Glutamatergic neuron (in vitro differentiated cells): ENCODE results near the gene SLC38A7. TPM values are rescaled to one million over a fixed set of nuclear protein-coding genes. Genes with fewer than 3 reads are reported as not detected.
"Not testable (repeated sequence)": the region's sequence is repeated elsewhere in the genome, so short reads cannot be mapped to it uniquely, and the experiment has no call there.

Source experiments
- DNase-seq: peaks from one replicate; pipeline ENCODE4 v3.0.0; 2022
- H3K27ac Mint-ChIP-seq: one replicate; pipeline ENCODE4 v1.8.0; 2020; ENCODE audit warnings: mild to moderate bottlenecking, mixed read lengths, inconsistent platforms; ENCODE audit not compliant: unreplicated experiment
- H3K27me3 Mint-ChIP-seq: one replicate; pipeline ENCODE4 v1.8.0; 2020; ENCODE audit warnings: mild to moderate bottlenecking, moderate library complexity, mixed read lengths, inconsistent platforms; ENCODE audit not compliant: unreplicated experiment
- H3K36me3 Mint-ChIP-seq: one replicate; pipeline ENCODE4 v1.8.0; 2020; ENCODE audit warnings: mild to moderate bottlenecking, mixed read lengths, inconsistent platforms; ENCODE audit not compliant: unreplicated experiment
- H3K4me1 Mint-ChIP-seq: one replicate; pipeline ENCODE4 v1.8.0; 2020; ENCODE audit warnings: mild to moderate bottlenecking, low read depth, mixed read lengths, inconsistent platforms; ENCODE audit not compliant: unreplicated experiment
- H3K4me3 Mint-ChIP-seq: one replicate; pipeline ENCODE4 v1.8.0; 2020; ENCODE audit warnings: mild to moderate bottlenecking, mixed read lengths, inconsistent platforms; ENCODE audit not compliant: unreplicated experiment
- H3K9me3 Mint-ChIP-seq: one replicate; pipeline ENCODE4 v1.8.0; 2020; ENCODE audit warnings: mild to moderate bottlenecking, moderate library complexity, mixed read lengths, inconsistent platforms; ENCODE audit not compliant: unreplicated experiment
- total RNA-seq: library from RNA; stranded (reverse); fragmentation: NEBNext Ultra II Directional; extraction: Animal tissue kit (Norgen Biotek cat#: 25700); gene quantifications from one replicate; pipeline ENCODE4 v1.2.1, GENCODE V29; 2021; ENCODE audit not compliant: unreplicated experiment
- TF ChIP-seq, protein P1 (sequence below): fragments of 200-600 bp; sonication (generic); IDR thresholded peaks from one replicate; pipeline ENCODE4 v1.5.0; 2021; ENCODE audit not compliant: partially characterized antibody, unreplicated experiment

The SLC38A7 gene
- total RNA-seq, 1 donor from 2014 or later, result 52.9 TPM

DNA sequence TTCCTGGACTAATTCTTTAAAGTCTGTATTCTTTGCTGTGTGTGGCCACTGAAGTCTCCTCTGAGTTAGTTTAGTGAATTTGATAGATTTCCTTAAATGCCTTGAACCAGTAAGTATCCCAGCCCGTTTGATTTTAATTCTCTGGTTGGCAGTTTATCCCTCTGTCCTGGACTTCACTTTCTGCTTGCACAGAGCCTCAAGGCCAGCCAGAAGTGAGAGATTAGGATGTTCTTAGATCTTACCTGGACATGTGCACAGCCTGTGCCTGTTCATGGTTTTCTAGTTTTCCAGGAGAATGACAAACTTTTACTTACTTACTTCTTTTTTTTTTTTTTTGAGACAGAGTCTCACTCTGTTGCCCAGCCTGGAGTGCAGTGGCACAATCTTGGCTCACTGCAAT lies 10.8 kb upstream of the SLC38A7 start:
- TF ChIP-seq, protein P1, sequence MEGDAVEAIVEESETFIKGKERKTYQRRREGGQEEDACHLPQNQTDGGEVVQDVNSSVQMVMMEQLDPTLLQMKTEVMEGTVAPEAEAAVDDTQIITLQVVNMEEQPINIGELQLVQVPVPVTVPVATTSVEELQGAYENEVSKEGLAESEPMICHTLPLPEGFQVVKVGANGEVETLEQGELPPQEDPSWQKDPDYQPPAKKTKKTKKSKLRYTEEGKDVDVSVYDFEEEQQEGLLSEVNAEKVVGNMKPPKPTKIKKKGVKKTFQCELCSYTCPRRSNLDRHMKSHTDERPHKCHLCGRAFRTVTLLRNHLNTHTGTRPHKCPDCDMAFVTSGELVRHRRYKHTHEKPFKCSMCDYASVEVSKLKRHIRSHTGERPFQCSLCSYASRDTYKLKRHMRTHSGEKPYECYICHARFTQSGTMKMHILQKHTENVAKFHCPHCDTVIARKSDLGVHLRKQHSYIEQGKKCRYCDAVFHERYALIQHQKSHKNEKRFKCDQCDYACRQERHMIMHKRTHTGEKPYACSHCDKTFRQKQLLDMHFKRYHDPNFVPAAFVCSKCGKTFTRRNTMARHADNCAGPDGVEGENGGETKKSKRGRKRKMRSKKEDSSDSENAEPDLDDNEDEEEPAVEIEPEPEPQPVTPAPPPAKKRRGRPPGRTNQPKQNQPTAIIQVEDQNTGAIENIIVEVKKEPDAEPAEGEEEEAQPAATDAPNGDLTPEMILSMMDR, result no peak
- Mint-ChIP-seq H3K9me3 (peaks cover 4% of the 10 kb centered on the region), H3K36me3 (peaks cover 12% of the 10 kb centered on the region), H3K4me3 (no peak overlapping the region), H3K27ac (no peak overlapping the region), H3K4me1 (no peaks in the 10 kb centered on the region), H3K27me3 (peaks cover 5% of the 10 kb centered on the region)
- no peak for DNase-seq

DNA sequence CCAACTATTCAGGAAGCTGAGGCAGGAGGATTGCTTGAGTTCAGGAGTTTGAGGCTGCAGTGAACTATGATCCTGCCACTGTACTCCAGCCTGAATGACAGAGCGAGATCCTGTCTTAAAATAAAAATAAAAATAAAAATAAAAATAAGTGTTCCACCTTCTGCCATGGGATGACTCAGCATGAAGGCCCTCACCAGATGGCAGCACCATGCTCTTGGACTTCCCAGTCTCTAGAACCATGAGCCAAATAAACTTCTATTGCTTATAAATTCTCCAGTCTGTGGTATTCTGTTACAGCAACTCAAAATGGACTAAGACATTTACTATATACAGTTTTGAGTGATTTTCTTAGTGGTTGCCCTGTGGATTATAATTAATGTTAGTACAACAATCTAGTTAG lies 7.9 kb upstream of the SLC38A7 start:
- Mint-ChIP-seq H3K27me3 (peaks cover 4% of the 10 kb centered on the region), H3K9me3 (peaks cover 4% of the 10 kb centered on the region), H3K4me3 (no peak overlapping the region), H3K27ac (no peak overlapping the region), H3K4me1 (no peaks in the 10 kb centered on the region), H3K36me3 (peaks cover 12% of the 10 kb centered on the region)
- TF ChIP-seq, protein P1, result no peak
- DNase-seq, result no peak

DNA sequence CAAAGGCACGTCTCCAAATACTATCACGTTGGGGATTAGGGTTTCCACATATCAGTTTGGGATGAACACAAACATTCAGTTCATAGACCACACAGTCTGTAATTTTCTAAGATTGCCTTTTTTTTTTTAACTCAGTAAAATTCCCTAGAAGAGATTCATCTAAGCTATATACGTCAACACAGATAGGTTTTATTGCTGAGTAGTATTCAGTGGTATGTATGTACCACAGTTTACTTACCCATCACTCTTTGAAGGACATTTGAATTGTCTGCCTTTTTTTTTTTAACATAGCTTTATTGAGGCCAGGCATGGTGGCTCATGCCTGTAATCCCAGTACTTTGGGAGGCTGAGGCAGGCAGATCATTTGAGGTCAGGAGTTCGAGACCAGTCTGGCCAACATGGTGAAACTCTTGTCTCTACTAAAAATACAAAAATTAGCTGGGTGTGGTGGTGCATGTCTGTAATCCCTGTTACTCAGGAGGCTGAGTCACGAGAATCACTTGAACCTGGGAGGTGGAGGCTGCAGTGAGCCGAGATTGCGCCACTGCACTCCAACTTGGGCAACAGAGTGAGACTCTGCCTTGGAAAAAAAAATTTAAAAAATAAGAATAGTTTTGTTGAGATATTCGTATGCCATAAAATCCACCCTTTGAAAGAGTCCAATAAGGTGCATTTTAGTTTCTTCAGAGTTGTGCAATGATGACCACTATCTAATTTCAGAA lies 2.6 kb upstream of the SLC38A7 start:
- H3K4me1 Mint-ChIP-seq, H3K4me3 Mint-ChIP-seq, DNase-seq, H3K27ac Mint-ChIP-seq, H3K9me3 Mint-ChIP-seq, H3K36me3 Mint-ChIP-seq, H3K27me3 Mint-ChIP-seq: not testable (repeated sequence)

DNA sequence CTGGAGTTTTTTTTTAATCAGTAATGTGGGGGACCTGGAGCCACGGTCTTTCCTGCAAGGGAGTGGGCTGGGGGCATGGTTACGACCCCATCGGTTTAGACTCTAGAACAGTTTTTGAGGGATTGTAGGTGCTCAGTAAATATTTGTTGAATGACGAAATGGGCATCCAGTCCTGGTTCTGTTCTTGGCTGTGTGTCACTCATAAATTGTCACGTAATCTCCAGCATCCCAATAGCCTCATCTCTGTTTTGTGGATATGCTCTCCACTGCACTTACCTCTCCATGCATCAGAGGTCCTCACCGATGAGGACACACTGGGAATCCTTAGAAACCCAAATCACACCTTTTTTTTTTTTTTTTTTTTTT lies 497 bp upstream of the SLC38A7 start:
- DNase-seq, result no peak
- Mint-ChIP-seq H3K27ac (no peak overlapping the region), H3K27me3 (no peaks in the 10 kb centered on the region), H3K9me3 (peaks cover 5% of the 10 kb centered on the region), H3K36me3 (no peaks in the 10 kb centered on the region), H3K4me1 (peaks cover 8% of the 10 kb centered on the region), H3K4me3 (peak overlapping the region; percentile 97)
- TF ChIP-seq, protein P1, result no peak

DNA sequence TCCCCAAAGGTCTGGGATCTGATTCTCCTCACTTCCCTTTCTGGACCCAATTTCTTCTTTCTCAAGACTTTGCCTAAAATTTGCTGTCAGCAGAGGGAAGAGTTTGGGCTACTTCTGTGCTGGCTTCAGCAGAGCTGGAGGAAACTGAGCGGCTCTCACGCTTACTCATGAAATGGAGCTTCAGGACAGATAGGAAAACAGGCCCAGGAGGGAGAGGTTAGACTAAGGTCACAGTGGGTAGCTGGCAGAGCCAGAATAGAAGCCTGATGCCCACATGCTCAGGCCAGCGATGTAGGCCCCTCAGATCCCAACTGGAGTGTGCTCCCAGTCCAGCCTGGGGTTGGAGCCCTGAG lies 593 bp downstream of the SLC38A7 start:
- H3K4me3 Mint-ChIP-seq, result peak overlapping the region; percentile 97
- H3K27me3 Mint-ChIP-seq, result no peaks in the 10 kb centered on the region
- H3K27ac Mint-ChIP-seq, result peak overlapping the region; percentile 88
- no peak for DNase-seq
- no peaks in the 10 kb centered on the region for H3K36me3 Mint-ChIP-seq
- peaks cover 8% of the 10 kb centered on the region for H3K4me1 Mint-ChIP-seq
- TF ChIP-seq, protein P1, result no peak
- H3K9me3 Mint-ChIP-seq, result peaks cover 5% of the 10 kb centered on the region
